ENCODE data around the gene TLR8. TPM values are rescaled to one million over a fixed set of nuclear protein-coding genes. Genes with fewer than 3 reads are reported as not detected.

Gene TLR8
- total and polyA plus RNA-seq, 4 donors = 0.91 to 27.1 (median 5.9) TPM

- Histone ChIP-seq H3K27ac (ENCODE audit: low read depth in 1 of 2, low read length in 1 of 2) (no peak overlapping the region), H3K9me3 (ENCODE audit: control insufficient read depth in 4 of 4, insufficient read depth in 3 of 4, low read length in 3 of 4) (no peaks in the 10 kb centered on the region), H3K36me3 (ENCODE audit: control insufficient read depth in 4 of 4, insufficient read depth in 4 of 4, low read length in 4 of 4) (no peaks in the 10 kb centered on the region), H3K4me1 (ENCODE audit: control insufficient read depth in 5 of 5, insufficient read depth in 5 of 5, low read length in 5 of 5) (no peaks in the 10 kb centered on the region), H3K27me3 (ENCODE audit: control insufficient read depth in 3 of 3, insufficient read depth in 3 of 3, low read length in 2 of 3) (peaks cover 6 to 19% (median 18%) of the 10 kb centered on the region in 3 donors), H3K4me3 (no peak overlapping the region), H3K9ac (ENCODE audit: insufficient read depth in 1 of 2, low read length in 2 of 2) (no peak overlapping the region)
- ATAC-seq (ENCODE audit: insufficient read depth, low FRiP score) (no peak), DNase-seq (no peak)
- TF ChIP-seq CTCF (IDR thresholded peaks at IDR 0.05; ENCODE audit: control extremely low read depth, extremely low read depth) = no peak
- WGBS, 2 donors = 69 to 83% methylated on average over 5 of the region's 5 CpGs
Measured at GRCh38 chrX:12885508-12885907, 20.9 kb upstream of the TLR8 start.

GRCh38 chrX:12886545-12886944 lies 19.9 kb upstream of the TLR8 start:
- DNase-seq = no peak

GRCh38 chrX:12887141-12887540 lies 19.3 kb upstream of the TLR8 start:
- Histone ChIP-seq H3K9ac (ENCODE audit: insufficient read depth in 1 of 2, low read length in 2 of 2) (no peak overlapping the region), H3K27me3 (ENCODE audit: control insufficient read depth in 3 of 3, insufficient read depth in 3 of 3, low read length in 2 of 3) (peaks cover 6 to 19% (median 18%) of the 10 kb centered on the region in 3 donors), H3K36me3 (ENCODE audit: control insufficient read depth in 4 of 4, insufficient read depth in 4 of 4, low read length in 4 of 4) (no peaks in the 10 kb centered on the region), H3K4me3 (no peak overlapping the region), H3K27ac (ENCODE audit: low read depth in 1 of 2, low read length in 1 of 2) (no peak overlapping the region), H3K9me3 (ENCODE audit: control insufficient read depth in 4 of 4, insufficient read depth in 3 of 4, low read length in 3 of 4) (no peaks in the 10 kb centered on the region), H3K4me1 (ENCODE audit: control insufficient read depth in 5 of 5, insufficient read depth in 5 of 5, low read length in 5 of 5) (no peaks in the 10 kb centered on the region)
- ATAC-seq (ENCODE audit: insufficient read depth, low FRiP score) = no peak
- TF ChIP-seq CTCF (IDR thresholded peaks at IDR 0.05; ENCODE audit: control extremely low read depth, extremely low read depth) = no peak
- no peak for DNase-seq
- 80 to 92% methylated on average over 2 of the region's 2 CpGs for WGBS, 2 donors

More at GRCh38 chrX:12886545-12886944, 19.9 kb upstream of the TLR8 start:
- Histone ChIP-seq H3K9ac (ENCODE audit: insufficient read depth in 1 of 2, low read length in 2 of 2) (no peak overlapping the region), H3K4me3 (no peak overlapping the region), H3K4me1 (ENCODE audit: control insufficient read depth in 5 of 5, insufficient read depth in 5 of 5, low read length in 5 of 5) (no peaks in the 10 kb centered on the region), H3K27me3 (ENCODE audit: control insufficient read depth in 3 of 3, insufficient read depth in 3 of 3, low read length in 2 of 3) (peaks cover 6 to 22% (median 19%) of the 10 kb centered on the region in 3 donors), H3K36me3 (ENCODE audit: control insufficient read depth in 4 of 4, insufficient read depth in 4 of 4, low read length in 4 of 4) (no peaks in the 10 kb centered on the region), H3K9me3 (ENCODE audit: control insufficient read depth in 4 of 4, insufficient read depth in 3 of 4, low read length in 3 of 4) (no peaks in the 10 kb centered on the region), H3K27ac (ENCODE audit: low read depth in 1 of 2, low read length in 1 of 2) (no peak overlapping the region)
- WGBS, 2 donors = 86 to 94% methylated on average over 3 of the region's 3 CpGs
- ATAC-seq (ENCODE audit: insufficient read depth, low FRiP score) = no peak
- TF ChIP-seq CTCF (IDR thresholded peaks at IDR 0.05; ENCODE audit: control extremely low read depth, extremely low read depth) = no peak

- Histone ChIP-seq H3K4me3 (no peak overlapping the region), H3K27ac (ENCODE audit: low read depth in 1 of 2, low read length in 1 of 2) (no peak overlapping the region), H3K36me3 (ENCODE audit: control insufficient read depth in 4 of 4, insufficient read depth in 4 of 4, low read length in 4 of 4) (no peaks in the 10 kb centered on the region), H3K4me1 (ENCODE audit: control insufficient read depth in 5 of 5, insufficient read depth in 5 of 5, low read length in 5 of 5) (no peaks in the 10 kb centered on the region), H3K27me3 (ENCODE audit: control insufficient read depth in 3 of 3, insufficient read depth in 3 of 3, low read length in 2 of 3) (peaks cover 5 to 19% (median 18%) of the 10 kb centered on the region in 3 donors), H3K9me3 (ENCODE audit: control insufficient read depth in 4 of 4, insufficient read depth in 3 of 4, low read length in 3 of 4) (no peaks in the 10 kb centered on the region), H3K9ac (ENCODE audit: insufficient read depth in 1 of 2, low read length in 2 of 2) (no peak overlapping the region)
- no peak for DNase-seq
- 67 to 91% methylated on average over 3 of the region's 3 CpGs for WGBS, 2 donors
- ATAC-seq (ENCODE audit: insufficient read depth, low FRiP score) = no peak
- no peak for TF ChIP-seq CTCF (IDR thresholded peaks at IDR 0.05; ENCODE audit: control extremely low read depth, extremely low read depth)
Measured at GRCh38 chrX:12887767-12888166, 18.7 kb upstream of the TLR8 start.
